Naive thymus-derived CD8-positive, alpha-beta T cell (primary cell): ENCODE results near the gene AZU1. TPM values are rescaled to one million over a fixed set of nuclear protein-coding genes. Genes with fewer than 3 reads are reported as not detected.
"Not testable (repeated sequence)": the region's sequence is repeated elsewhere in the genome, so short reads cannot be mapped to it uniquely, and the experiment has no call there.

Source experiments
- ATAC-seq, 2 donors: fragments of 150-1000 bp; cut with Tn5 transposase in 1 of 2; sonication (Bioruptor Pico), chemical (Tn5 transposase) in 1 of 2; 1 replicate in 1 of 2; 2 replicates in 1 of 2; pipeline ENCODE4 v1.10.0; 2021; ENCODE audit warnings: mild to moderate bottlenecking in 2 of 2, moderate library complexity in 2 of 2
- POLR2A ChIA-PET: fragments of 350-600 bp; sonication (Branson Sonifier 250); formaldehyde crosslinking; loops from one replicate; lab custom pipeline; 2021; ENCODE audit warnings: antibody characterized with exemption; lab: Charles Lee
- DNase-seq, 10 donors: peaks; one replicate each; pipeline versions ENCODE4 v3.0.0 to v3.0.0-alpha.2; 2020 to 2022
- H3K27ac Mint-ChIP-seq, 10 donors: one replicate each; pipeline ENCODE4 v1.8.0; 2020 to 2022; ENCODE audit warnings: mild to moderate bottlenecking in 10 of 10, mixed read lengths in 10 of 10, moderate library complexity in 4 of 10, inconsistent platforms in 1 of 10
- H3K27me3 Mint-ChIP-seq, 5 donors: one replicate each; pipeline ENCODE4 v1.8.0; 2021 to 2022; ENCODE audit warnings: mixed read lengths in 5 of 5
- H3K36me3 Mint-ChIP-seq, 3 donors: one replicate each; pipeline ENCODE4 v1.8.0; 2020 to 2022; ENCODE audit warnings: mixed read lengths in 3 of 3, mild to moderate bottlenecking in 2 of 3, inconsistent platforms in 1 of 3
- H3K4me1 Mint-ChIP-seq, 4 donors: one replicate each; pipeline ENCODE4 v1.8.0; 2021 to 2022; ENCODE audit warnings: mixed read lengths in 4 of 4
- H3K4me3 Mint-ChIP-seq, 10 donors: one replicate each; pipeline ENCODE4 v1.8.0; 2020 to 2022; ENCODE audit warnings: mild to moderate bottlenecking in 10 of 10, mixed read lengths in 10 of 10, moderate library complexity in 6 of 10, inconsistent platforms in 1 of 10
- H3K9me3 Mint-ChIP-seq, 9 donors: one replicate each; pipeline ENCODE4 v1.8.0; 2020 to 2022; ENCODE audit warnings: mixed read lengths in 9 of 9, mild to moderate bottlenecking in 3 of 9, inconsistent platforms in 1 of 9, moderate library complexity in 1 of 9
- polyA plus RNA-seq, 3 donors: library from polyadenylated mRNA; unstranded; fragments of 300-500 nt; fragmentation: Illumina TruSeq; gene quantifications; one replicate each; pipeline ENCODE4 v1.2.3, GENCODE V29; 2021
- total RNA-seq, 8 experiments: library from RNA in 2 of 8; stranded (reverse) in 2 of 8; gene quantifications; one replicate each; pipeline ENCODE4 v1.2.3 and lab custom pipeline; 2021 to 2026

Gene AZU1
- total and polyA plus RNA-seq, 5 experiments from 2014 or later, result 0.21 to 0.36 TPM; not detected in 3

DNA sequence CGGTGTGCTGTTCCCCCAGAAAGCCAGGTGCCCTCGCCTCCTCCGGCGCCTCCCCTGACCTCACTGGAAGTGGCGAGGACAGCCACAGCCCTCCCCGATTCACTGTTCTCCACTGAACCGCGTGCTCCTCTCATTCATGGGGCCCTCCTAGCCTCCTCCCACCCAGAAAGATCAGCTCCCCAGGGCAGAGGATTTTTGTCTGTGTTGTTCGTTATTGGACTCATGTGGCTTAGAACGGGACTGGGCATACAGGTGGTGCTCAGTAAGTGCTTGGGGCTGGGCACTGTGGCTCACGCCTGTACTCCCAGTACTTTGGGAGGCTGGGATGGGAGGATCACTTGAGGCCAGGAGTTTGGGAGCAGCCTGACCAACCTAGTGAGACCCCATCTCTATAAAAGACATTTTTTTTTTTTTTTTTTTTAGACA lies 16.9 kb downstream of the AZU1 start:
- Mint-ChIP-seq H3K4me1 (peaks cover 3 to 13% (median 6%) of the 10 kb centered on the region in 4 donors), H3K36me3 (peaks cover 0 to 7% (median 0%) of the 10 kb centered on the region in 3 donors), H3K4me3 (peak overlapping the region in 6 of 10 donors; percentile 13 to 79 (median 54)), H3K9me3 (peaks cover 0 to 3% (median 0%) of the 10 kb centered on the region in 9 donors), H3K27me3 (peaks cover 16 to 66% (median 43%) of the 10 kb centered on the region in 5 donors), H3K27ac (no peak overlapping the region)
- ATAC-seq (peak; percentile 55 to 80), DNase-seq (peak in 3 of 10 donors; percentile 22 to 33 (median 22))
- POLR2A ChIA-PET, result no interaction called here

DNA sequence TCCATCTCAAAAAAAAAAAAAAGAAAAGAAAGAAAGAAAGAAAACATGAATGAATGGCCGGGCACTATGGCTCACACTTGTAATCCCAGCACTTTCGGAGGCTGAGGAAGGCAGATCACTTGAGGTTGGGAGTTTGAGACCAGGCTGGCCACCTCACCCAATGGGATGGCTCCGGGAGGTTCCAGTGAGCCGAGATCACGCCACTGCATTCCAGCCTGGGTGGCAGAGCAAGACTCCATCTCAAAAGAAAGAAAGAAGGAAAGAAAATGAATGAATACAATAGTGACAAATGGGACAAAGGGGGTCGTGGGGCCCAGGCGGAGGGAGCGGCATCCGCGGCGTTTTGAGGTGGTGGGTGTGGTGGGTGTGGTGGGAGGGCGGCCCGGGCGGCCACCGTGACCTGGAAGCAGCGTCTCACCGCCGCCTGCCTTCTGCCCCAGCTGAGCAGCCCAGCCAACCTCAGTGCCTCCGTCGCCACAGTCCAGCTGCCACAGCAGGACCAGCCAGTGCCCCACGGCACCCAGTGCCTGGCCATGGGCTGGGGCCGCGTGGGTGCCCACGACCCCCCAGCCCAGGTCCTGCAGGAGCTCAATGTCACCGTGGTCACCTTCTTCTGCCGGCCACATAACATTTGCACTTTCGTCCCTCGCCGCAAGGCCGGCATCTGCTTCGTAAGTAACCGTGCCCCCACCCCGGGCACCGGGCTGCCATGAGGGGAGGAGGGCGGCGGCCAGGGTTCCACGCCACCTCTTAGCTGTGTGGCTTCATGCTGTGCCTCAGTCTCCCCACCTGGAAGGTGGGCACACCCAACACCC lies 18.3 kb downstream of the AZU1 start:
- POLR2A ChIA-PET, result no interaction called here
- ATAC-seq, result no peak
- no peak for DNase-seq
- Mint-ChIP-seq H3K9me3 (peaks cover 0 to 3% (median 0%) of the 10 kb centered on the region in 9 donors), H3K4me1 (peaks cover 3 to 13% (median 6%) of the 10 kb centered on the region in 4 donors), H3K27me3 (peaks cover 16 to 75% (median 43%) of the 10 kb centered on the region in 5 donors), H3K4me3 (peak overlapping the region in 1 of 10 donors; percentile 49), H3K27ac (no peak overlapping the region), H3K36me3 (peaks cover 0 to 7% (median 0%) of the 10 kb centered on the region in 3 donors)

DNA sequence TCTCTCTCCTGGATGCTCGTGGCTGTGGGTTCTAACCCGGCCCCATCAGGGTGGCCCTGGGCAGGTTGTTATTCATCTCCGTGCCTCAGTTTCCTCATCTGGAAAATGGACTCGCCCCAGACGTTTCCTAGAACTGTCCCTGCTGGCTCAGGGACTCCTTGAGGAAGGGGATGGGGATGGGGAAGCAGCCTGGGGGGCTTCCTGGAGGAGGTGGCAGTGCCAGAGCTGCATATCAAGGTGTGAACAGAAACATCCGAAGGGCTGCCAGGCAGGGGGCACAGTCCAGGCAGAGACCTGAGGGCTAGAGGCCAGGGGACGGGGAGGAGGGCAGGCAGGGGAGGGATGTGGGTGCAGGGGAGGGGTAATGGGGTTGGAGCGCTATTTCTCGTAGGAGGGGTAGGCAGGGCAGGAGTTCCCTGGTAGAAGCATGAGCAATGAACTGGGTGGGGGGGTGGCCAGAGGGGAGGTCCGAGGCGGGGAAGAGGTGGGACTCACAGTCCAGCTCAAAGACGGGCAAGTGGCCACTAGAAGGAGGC lies 20.8 kb downstream of the AZU1 start:
- peaks cover 13 to 71% (median 34%) of the 10 kb centered on the region in 5 donors for H3K27me3 Mint-ChIP-seq
- ATAC-seq, result no peak
- peaks cover 3 to 7% (median 4%) of the 10 kb centered on the region in 4 donors for H3K4me1 Mint-ChIP-seq
- no peak for DNase-seq
- H3K27ac Mint-ChIP-seq, result no peak overlapping the region
- POLR2A ChIA-PET, result no interaction called here
- no peak overlapping the region for H3K4me3 Mint-ChIP-seq
- H3K36me3 Mint-ChIP-seq, result peaks cover 0 to 7% (median 0%) of the 10 kb centered on the region in 3 donors
- H3K9me3 Mint-ChIP-seq, result peaks cover 0 to 3% (median 0%) of the 10 kb centered on the region in 9 donors

DNA sequence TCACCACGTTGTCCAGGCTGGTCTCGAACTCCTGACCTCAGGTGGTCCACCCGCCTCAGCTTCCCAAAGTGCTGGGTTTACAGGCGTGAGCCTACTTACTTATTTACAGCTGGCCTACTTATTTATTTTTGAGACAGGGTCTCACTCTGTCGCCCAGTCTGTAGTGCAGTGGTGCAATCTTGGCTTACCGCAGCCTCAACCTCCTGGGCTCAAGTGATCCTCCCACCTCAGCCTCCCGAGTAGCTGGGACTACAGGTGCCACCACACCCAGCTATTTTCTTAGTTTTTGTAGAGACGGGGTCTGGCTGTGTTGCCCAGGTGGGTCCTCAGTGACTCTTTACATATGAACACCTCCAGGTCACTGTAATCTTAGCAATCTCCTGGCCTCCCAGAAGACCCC lies 21.6 kb downstream of the AZU1 start:
- not testable (repeated sequence) for H3K36me3 Mint-ChIP-seq, H3K9me3 Mint-ChIP-seq, H3K4me3 Mint-ChIP-seq, H3K27ac Mint-ChIP-seq, DNase-seq, H3K4me1 Mint-ChIP-seq, ATAC-seq
- POLR2A ChIA-PET, result interaction anchor here (0.7 kb wide), 1 partner anchor 53 kb away, joined by 3 read pairs; no protein-coding TSS in a partner anchor
- peaks cover 13 to 71% (median 34%) of the 10 kb centered on the region in 5 donors for H3K27me3 Mint-ChIP-seq

DNA sequence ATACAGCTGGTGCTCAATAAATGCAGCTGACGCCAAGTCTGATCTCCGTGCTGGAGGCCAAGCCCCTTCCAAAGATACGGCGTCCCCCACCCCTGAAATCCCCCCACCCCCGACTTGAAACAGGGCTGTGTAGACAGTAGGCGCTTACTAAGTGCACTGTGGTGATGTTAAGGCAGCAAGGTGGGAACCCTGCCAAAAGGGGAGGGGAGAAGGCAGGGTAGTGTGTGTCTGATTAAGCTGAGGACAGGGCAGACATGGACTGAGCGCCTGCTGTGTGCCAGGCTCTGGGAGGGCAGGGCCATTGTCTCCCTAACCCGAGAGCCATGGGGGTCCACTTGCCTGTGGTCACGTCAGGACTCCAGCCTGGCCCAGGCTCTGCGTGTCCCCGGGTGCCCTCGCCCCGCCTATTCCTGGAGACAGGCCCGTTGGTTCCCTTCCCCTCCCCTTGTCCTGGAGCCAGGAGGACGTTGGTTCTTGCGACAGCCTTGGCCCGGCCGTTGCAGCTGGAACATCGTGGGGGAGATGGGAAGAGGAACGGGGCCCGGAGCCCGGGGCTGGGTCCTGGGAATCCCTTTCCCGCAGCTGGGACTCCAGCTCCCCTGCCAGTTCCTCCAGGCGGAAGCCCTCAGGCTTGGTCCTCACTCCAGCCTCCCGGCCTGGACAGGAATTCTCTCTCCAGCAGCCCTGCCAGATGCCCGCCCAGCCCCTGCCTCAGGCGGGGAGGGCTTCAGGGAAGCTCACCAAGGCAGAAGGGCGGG lies 22.8 kb downstream of the AZU1 start:
- Mint-ChIP-seq H3K36me3 (peaks cover 0 to 4% (median 0%) of the 10 kb centered on the region in 3 donors), H3K9me3 (no peaks in the 10 kb centered on the region), H3K4me3 (no peak overlapping the region), H3K27ac (no peak overlapping the region), H3K27me3 (peaks cover 10 to 63% (median 29%) of the 10 kb centered on the region in 5 donors), H3K4me1 (no peaks in the 10 kb centered on the region)
- ATAC-seq, result no peak
- no peak for DNase-seq
- POLR2A ChIA-PET, result interaction anchor here (0.6 to 0.8 kb wide), 2 partner anchors 10 to 48 kb away, joined by 3 read pairs; no protein-coding TSS in a partner anchor

DNA sequence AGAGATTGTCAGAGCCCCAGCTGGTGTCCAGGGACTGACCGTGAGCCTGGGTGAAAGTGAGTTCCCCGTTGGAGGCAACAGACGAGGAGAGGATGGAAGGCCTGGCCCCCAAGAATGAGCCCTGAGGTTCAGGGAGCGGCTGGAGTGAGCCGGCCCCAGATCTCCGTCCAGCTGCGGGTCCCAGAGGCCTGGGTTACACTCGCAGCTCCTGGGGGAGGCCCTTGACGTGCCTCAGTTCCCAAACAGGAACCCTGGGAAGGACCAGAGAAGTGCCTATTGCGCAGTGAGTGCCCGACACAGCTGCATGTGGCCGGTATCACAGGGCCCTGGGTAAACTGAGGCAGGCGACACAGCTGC lies 23.3 kb downstream of the AZU1 start:
- DNase-seq, result no peak
- POLR2A ChIA-PET, result interaction anchor here (0.8 kb wide), 1 partner anchor 9 kb away, joined by 3 read pairs; no protein-coding TSS in a partner anchor
- Mint-ChIP-seq H3K27ac (no peak overlapping the region), H3K27me3 (peaks cover 5 to 58% (median 24%) of the 10 kb centered on the region in 5 donors), H3K4me3 (no peak overlapping the region), H3K36me3 (no peaks in the 10 kb centered on the region), H3K9me3 (no peaks in the 10 kb centered on the region), H3K4me1 (no peaks in the 10 kb centered on the region)
- no peak for ATAC-seq

DNA sequence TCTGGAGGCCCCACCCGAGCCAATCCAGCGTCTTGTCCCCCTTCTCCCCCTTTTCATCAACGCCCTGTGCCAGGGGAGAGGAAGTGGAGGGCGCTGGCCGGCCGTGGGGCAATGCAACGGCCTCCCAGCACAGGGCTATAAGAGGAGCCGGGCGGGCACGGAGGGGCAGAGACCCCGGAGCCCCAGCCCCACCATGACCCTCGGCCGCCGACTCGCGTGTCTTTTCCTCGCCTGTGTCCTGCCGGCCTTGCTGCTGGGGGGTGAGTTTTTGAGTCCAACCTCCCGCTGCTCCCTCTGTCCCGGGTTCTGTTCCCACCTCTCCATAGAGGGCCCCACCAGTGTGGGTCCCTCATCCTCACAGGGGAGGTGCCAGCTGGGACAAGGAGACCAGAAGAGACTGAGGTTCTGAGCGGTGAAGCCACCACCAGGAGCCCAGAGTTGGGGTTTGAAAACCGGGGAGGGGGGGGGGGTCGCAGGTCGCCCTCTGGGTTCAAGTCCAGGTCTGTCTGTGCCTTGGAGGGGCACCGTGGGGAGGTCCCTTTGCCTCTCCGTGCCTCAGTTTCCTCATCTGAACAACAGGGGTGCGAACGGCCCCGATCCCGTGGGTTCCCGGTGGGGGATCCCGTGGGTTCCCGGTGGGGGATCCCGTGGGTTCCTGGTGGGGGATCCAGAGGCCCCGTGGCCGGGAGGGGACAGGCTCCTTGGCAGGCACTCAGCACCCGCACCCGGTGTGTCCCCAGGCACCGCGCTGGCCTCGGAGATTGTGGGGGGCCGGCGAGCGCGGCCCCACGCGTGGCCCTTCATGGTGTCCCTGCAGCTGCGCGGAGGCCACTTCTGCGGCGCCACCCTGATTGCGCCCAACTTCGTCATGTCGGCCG lies 24.7 kb downstream of the AZU1 start, which contains the start of gene ELANE:
Gene ELANE, plus strand, starts transcription at position 168 of the 878 bp plus-strand sequence. Its CDS starts 26 bp downstream, at position 194.
- POLR2A ChIA-PET, result interaction anchor here (0.6 kb wide), 1 partner anchor 114 kb away, joined by 3 read pairs; no protein-coding TSS in a partner anchor
- H3K9me3 Mint-ChIP-seq, result no peaks in the 10 kb centered on the region
- no peak within 1 kb of the TSS for H3K27ac Mint-ChIP-seq
- H3K4me3 Mint-ChIP-seq, result no peak within 1 kb of the TSS
- ATAC-seq (no peak), DNase-seq (no peak)
- H3K36me3 Mint-ChIP-seq, result no peaks in the 10 kb centered on the region
- H3K27me3 Mint-ChIP-seq, result peaks cover 1 to 48% (median 14%) of the 10 kb centered on the region in 5 donors
- H3K4me1 Mint-ChIP-seq, result peaks cover 0 to 2% (median 1%) of the 10 kb centered on the region in 4 donors

DNA sequence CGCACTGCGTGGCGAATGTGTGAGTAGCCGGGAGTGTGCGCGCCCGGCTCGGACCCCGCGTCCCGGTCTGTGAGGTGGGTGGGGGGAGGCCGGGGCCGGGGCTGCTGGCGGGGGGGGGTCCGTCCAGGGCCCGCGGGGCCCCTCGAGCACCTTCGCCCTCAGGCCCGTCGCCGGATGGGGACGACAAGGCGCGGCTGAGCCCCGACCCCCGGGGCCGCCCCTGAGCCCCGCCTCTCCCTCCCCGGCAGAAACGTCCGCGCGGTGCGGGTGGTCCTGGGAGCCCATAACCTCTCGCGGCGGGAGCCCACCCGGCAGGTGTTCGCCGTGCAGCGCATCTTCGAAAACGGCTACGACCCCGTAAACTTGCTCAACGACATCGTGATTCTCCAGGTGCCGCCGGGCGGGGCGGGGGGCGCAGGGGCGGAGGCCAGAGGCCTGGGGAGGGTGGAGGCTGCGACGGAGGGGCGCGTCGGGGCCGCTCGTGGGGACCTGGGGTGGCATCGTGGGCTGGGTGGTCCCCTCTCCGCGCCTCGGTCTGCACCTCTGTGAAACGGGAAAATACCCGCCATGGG lies 25.5 kb downstream of the AZU1 start:
- Mint-ChIP-seq H3K27me3 (peaks cover 1 to 44% (median 7%) of the 10 kb centered on the region in 5 donors), H3K4me3 (no peak overlapping the region), H3K36me3 (no peaks in the 10 kb centered on the region), H3K4me1 (peaks cover 0 to 2% (median 2%) of the 10 kb centered on the region in 4 donors), H3K9me3 (no peaks in the 10 kb centered on the region), H3K27ac (no peak overlapping the region)
- DNase-seq (no peak), ATAC-seq (no peak)
- POLR2A ChIA-PET, result no interaction called here

DNA sequence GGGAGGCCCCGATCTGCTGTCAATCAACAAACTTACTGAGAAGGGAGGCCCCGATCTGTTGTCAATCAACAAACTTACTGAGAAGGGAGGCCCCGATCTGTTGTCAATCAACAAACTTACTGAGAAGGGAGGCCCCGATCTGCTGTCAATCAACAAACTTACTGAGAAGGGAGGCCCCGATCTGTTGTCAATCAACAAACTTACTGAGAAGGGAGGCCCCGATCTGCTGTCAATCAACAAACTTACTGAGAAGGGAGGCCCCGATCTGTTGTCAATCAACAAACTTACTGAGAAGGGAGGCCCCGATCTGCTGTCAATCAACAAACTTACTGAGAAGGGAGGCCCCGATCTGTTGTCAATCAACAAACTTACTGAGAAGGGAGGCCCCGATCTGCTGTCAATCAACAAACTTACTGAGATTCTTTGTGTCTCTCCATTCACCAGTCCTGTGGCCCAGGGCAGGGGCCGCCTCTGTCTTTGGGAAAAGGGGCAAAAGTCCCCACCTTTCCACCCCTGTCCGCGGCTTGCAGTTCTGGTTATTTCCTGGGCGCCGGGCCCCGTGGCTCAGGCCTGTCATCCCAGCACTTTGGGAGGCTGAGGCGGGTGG lies 26.1 kb downstream of the AZU1 start:
- ATAC-seq, DNase-seq, H3K4me3 Mint-ChIP-seq, H3K4me1 Mint-ChIP-seq, H3K27ac Mint-ChIP-seq, POLR2A ChIA-PET, H3K36me3 Mint-ChIP-seq, H3K9me3 Mint-ChIP-seq: not testable (repeated sequence)
- H3K27me3 Mint-ChIP-seq, result peaks cover under 1 to 43% (median 1%) of the 10 kb centered on the region in 5 donors

DNA sequence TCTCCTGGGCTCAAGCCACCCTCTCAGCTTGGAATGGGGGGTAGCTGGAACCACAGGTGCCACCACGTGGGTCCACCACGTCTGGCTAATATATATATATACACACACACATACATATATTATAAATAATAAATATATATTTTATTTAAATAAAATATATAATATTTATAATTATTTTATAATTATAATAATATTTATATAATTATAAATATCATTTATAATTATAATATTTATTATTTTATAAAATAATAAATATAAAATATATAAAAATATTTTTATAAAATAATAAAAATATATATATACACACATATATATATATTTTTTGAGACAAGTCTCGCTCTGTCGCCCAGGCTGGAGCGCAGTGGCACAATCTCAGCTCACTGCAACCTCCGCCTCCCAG lies 26.9 kb downstream of the AZU1 start:
- no peak for DNase-seq
- no peak overlapping the region for H3K27ac Mint-ChIP-seq
- H3K4me1 Mint-ChIP-seq, result peaks cover 0 to 4% (median 2%) of the 10 kb centered on the region in 4 donors
- no peak for ATAC-seq
- POLR2A ChIA-PET, result interaction anchor here (0.7 kb wide), 1 partner anchor 30 kb away, joined by 3 read pairs; no protein-coding TSS in a partner anchor
- H3K4me3 Mint-ChIP-seq, result no peak overlapping the region
- peaks cover 0 to 37% (median 0%) of the 10 kb centered on the region in 5 donors for H3K27me3 Mint-ChIP-seq
- H3K36me3 Mint-ChIP-seq, result no peaks in the 10 kb centered on the region
- no peaks in the 10 kb centered on the region for H3K9me3 Mint-ChIP-seq

DNA sequence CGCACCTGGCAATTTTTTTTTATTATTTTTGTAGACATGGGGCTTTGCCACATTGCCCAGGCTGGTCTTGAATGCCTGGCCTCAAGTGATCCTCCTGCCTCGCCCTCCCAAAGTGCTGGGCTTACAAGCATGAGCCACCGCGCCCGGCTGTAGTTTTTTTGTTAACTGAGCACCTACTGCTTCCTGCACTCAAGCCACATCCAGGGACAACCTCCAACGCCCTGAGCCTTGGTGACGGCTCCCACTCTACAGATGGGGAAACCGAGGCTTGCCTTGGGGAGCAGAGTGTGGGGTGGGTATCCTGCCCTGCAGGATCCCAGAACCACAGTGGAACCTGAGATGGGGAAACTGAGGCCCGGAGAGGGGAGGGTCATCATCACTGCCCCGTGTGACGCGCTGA lies 27.5 kb downstream of the AZU1 start:
- Mint-ChIP-seq H3K9me3 (no peaks in the 10 kb centered on the region), H3K4me3 (no peak overlapping the region), H3K27ac (no peak overlapping the region), H3K36me3 (no peaks in the 10 kb centered on the region), H3K27me3 (peaks cover 0 to 31% (median 0%) of the 10 kb centered on the region in 5 donors), H3K4me1 (peaks cover 0 to 9% (median 2%) of the 10 kb centered on the region in 4 donors)
- no peak for DNase-seq
- ATAC-seq, result no peak
- POLR2A ChIA-PET, result no interaction called here
